Retinal pigment epithelial cell (primary cell): ENCODE data around the gene MAIP1.

Experiments
- DNase-seq: peaks from one replicate; pipeline ENCODE4 v3.0.0-alpha.2; 2010; ENCODE audit warnings: low read depth
- H3K4me3 ChIP-seq: 2 replicates; pipeline ENCODE4 v1.5.1; 2011; ENCODE audit warnings: mild to moderate bottlenecking, low read length, control low read depth, moderate library complexity
- CTCF ChIP-seq: conservative IDR thresholded peaks from 2 replicates; pipeline ENCODE4 v1.5.1; 2011; ENCODE audit warnings: low read depth, low read length, control low read depth, inconsistent platforms

MAIP1 gene

DNA sequence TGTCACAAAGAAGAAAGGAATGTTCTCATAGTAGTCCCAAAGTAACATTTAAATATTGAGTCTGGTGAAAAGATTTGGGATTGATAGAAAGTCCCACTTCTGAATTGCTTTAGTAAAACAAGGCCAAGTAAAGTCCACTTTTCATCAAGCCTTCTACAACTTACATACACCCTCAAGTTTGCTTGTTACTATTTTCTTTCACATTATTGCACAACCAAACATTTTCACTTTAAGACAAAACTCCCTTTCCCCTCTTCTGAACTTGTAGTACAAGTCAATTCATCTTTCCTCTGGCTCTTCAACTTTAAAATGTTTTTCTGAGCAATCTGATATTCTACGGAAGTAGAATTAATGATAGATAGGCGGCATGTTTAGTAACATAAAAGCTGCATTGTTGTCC, 11.0 kb downstream of the MAIP1 start:
- no peak overlapping the region for H3K4me3 ChIP-seq
- no peak for TF ChIP-seq CTCF
- no peak for DNase-seq

- TF ChIP-seq CTCF, result no peak
- no peak overlapping the region for H3K4me3 ChIP-seq
- DNase-seq, result no peak
Observed at GRCh38 chr2:199966976-199967375, 11.6 kb downstream of the MAIP1 start.

DNA sequence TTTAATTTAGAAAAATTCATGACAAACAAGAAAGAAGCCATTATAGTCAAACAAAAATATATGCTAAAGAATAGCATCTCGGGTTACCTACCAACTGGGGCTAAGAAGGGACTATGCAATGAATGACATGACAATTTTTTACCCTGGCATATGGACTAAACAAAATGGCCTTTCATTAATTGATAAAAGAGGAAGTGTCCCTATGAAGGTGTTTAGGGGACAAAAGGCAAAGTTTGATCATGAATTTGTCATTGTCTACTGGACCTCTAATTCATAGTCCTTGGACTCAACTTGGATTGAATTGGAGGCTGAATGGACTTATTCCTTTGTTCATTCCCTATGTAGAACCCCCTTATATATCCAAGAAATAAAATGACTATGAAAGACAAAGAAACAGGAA, 12.7 kb downstream of the MAIP1 start:
- no peak for TF ChIP-seq CTCF
- no peak for DNase-seq
- no peak overlapping the region for H3K4me3 ChIP-seq

DNA sequence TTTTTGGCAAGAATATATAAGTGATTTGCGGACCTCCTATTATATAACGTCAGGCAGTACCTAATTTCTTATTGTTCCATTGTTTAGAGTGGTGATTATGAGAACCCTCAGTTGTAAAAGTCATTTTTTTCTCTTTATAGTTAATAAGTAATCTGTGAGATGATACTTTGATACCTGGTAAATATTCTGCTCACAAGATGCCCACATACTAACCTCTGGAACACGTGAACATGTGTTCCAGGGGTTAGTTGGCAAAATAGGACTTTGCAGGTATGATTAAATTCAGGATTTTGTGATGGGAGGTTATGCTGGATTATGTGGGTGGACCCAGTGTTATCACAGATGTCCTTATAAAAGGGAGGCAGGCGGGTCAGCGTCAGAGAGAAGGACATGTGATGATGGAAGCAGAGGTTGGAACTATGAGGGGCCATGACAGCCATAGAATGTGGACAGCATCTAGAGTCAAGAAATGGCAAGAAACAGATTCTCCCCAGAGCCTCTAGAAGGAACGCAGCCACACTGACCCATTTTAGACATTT, 16.8 kb downstream of the MAIP1 start:
- TF ChIP-seq CTCF, result no peak
- no peak for DNase-seq
- H3K4me3 ChIP-seq, result no peak overlapping the region

DNA sequence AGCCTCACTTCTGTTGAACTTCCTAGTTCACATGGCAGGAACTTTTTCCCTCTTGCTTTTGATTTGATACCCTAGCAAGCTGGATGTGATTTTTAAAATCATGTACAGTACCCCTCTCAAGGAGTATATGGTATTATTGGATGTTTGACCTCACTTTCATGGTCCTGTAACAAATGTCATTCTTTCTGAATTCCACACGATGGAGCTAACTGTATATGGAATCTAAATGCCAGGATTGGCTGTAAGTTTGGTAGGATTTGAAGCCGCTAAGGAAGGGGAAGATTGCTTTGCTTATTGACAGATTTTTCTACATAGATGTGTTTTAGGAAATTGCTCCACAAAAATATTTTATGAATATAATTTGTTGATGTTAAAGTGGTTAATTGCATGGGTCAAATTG, 18.3 kb downstream of the MAIP1 start:
- no peak overlapping the region for H3K4me3 ChIP-seq
- DNase-seq, result no peak
- TF ChIP-seq CTCF, result peak; percentile 58

GRCh38 chr2:199975273-199975895, 20.0 kb downstream of the MAIP1 start:
- TF ChIP-seq CTCF, result no peak
- DNase-seq, result no peak

GRCh38 chr2:199977984-199978415, 22.6 kb downstream of the MAIP1 start:
- DNase-seq, result no peak
- H3K4me3 ChIP-seq, result no peak overlapping the region
- TF ChIP-seq CTCF, result no peak

More at GRCh38 chr2:199975273-199975895, 20.0 kb downstream of the MAIP1 start:
- no peak overlapping the region for H3K4me3 ChIP-seq
